ENCODE measurements around the gene CACNB2.

The CACNB2 gene

DNA sequence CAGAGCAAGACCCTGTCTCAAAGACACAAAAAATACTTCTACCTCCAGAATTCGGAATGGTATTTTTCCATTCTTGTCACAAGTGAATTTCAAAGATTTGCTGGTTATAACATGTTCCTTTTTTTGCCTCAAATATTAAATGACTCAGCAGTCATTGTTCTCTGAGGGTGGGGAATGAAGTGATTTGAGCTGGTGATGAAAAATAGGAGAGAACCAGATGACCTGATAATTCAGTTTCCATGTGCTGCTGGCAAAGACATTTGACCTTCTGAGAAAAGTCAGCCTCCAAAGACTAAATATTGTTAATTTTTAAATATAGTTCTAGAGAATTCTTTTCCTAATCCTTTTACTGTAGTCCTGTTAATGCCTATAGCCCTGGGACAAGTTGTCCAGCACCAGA is 78.9 kb downstream of the CACNB2 start:
- DNase-seq (ENCODE audit: low spot score in 2 of 2), result no peak
- Mint-ChIP-seq H3K36me3 (no peaks in the 10 kb centered on the region), H3K27ac (no peak overlapping the region), H3K9me3 (no peaks in the 10 kb centered on the region), H3K4me1 (no peaks in the 10 kb centered on the region), H3K27me3 (peaks cover 2% of the 10 kb centered on the region), H3K4me3 (no peak overlapping the region)
- no peak for ATAC-seq (ENCODE audit: low read depth)

DNA sequence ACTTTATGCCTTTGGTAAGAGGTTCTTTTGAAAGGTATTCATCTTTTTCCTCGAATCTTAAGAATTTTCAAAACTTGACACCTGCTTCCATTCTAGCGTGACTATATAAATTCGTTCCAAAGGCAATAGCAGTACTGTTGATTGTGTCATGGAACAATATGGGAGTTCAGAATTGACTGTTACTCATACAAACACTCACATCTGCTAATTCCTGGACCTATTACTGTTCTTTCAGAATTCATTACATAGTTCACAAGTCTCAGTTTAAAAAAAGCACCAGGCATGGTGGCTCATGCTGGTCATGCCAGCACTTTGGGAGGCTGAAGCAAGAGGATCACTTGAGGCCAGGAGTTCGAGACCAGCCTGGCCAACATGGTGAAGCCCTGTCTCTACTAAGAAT is 80.9 kb downstream of the CACNB2 start:
- no peaks in the 10 kb centered on the region for H3K9me3 Mint-ChIP-seq
- DNase-seq (ENCODE audit: low spot score in 2 of 2) (no peak), ATAC-seq (ENCODE audit: low read depth) (no peak)
- no peaks in the 10 kb centered on the region for H3K4me1 Mint-ChIP-seq
- H3K27ac Mint-ChIP-seq, result no peak overlapping the region
- H3K4me3 Mint-ChIP-seq, result no peak overlapping the region
- H3K27me3 Mint-ChIP-seq, result peaks cover 2% of the 10 kb centered on the region
- no peaks in the 10 kb centered on the region for H3K36me3 Mint-ChIP-seq

DNA sequence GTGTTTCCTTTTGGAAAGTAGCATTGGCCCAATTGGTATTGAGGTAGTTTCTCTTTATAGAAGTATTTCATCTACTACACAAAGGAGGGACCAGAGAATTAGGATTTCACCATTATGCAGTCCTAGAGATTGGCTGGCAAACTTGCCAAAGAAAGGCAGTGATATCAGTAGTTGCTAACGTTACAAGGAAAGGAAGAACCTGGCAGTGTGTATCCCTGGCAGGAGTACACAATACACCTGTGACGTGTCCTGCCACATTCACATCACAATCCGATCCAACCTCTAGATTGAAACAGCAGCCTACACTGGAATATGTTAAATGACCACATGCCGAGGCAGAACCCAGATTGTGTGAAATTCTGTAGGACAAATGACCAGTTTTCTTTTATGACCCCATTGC is 81.7 kb downstream of the CACNB2 start:
- H3K4me1 Mint-ChIP-seq, result no peaks in the 10 kb centered on the region
- no peak for ATAC-seq (ENCODE audit: low read depth)
- no peak overlapping the region for H3K4me3 Mint-ChIP-seq
- no peaks in the 10 kb centered on the region for H3K9me3 Mint-ChIP-seq
- DNase-seq (ENCODE audit: low spot score in 2 of 2), result no peak
- H3K36me3 Mint-ChIP-seq, result no peaks in the 10 kb centered on the region
- H3K27ac Mint-ChIP-seq, result no peak overlapping the region
- peaks cover 2% of the 10 kb centered on the region for H3K27me3 Mint-ChIP-seq

DNA sequence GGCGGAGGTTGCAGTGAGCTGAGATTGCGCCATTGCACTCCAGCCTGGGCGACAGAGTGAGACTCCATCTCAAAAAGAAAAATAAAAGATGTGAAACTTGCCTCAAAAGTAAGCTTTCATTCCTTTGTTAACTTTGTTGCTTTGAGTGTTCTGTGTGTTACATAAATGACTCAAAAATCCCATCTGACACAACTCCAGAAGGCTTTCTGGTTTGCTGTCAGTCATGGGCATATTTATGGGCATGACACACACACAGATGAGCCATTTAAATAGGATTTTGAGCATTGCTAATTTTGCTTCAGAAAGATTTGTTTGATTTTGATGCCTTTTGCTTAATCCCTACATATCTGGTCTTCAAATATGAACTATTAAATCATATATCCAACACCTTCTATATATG is 82.6 kb downstream of the CACNB2 start:
- no peaks in the 10 kb centered on the region for H3K27me3 Mint-ChIP-seq
- DNase-seq (ENCODE audit: low spot score in 2 of 2) (no peak), ATAC-seq (ENCODE audit: low read depth) (no peak)
- no peaks in the 10 kb centered on the region for H3K36me3 Mint-ChIP-seq
- H3K27ac Mint-ChIP-seq, result no peak overlapping the region
- no peaks in the 10 kb centered on the region for H3K9me3 Mint-ChIP-seq
- no peaks in the 10 kb centered on the region for H3K4me1 Mint-ChIP-seq
- no peak overlapping the region for H3K4me3 Mint-ChIP-seq

DNA sequence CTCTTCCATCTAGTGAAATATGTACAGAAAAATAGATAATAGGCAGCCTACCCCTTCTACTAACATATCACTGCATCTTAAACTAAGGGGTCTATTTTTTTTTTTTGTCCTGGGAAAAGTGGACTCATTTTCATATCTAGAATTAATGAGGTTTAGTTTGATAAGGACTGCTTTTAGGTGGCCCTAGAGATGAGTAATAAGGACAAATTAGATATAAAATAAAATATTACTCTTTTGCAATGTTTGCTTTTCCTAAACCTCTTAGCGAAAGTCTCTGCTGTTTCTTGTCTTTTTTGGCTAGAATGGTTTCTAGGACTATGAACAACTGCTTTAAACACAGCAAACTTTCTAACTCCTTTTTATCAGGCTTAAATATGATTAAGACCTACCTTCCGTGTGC is 83.7 kb downstream of the CACNB2 start:
- Mint-ChIP-seq H3K9me3 (no peaks in the 10 kb centered on the region), H3K27ac (no peak overlapping the region), H3K4me3 (no peak overlapping the region), H3K36me3 (no peaks in the 10 kb centered on the region), H3K4me1 (no peaks in the 10 kb centered on the region), H3K27me3 (no peaks in the 10 kb centered on the region)
- no peak for ATAC-seq (ENCODE audit: low read depth)
- DNase-seq (ENCODE audit: low spot score in 2 of 2), result no peak

DNA sequence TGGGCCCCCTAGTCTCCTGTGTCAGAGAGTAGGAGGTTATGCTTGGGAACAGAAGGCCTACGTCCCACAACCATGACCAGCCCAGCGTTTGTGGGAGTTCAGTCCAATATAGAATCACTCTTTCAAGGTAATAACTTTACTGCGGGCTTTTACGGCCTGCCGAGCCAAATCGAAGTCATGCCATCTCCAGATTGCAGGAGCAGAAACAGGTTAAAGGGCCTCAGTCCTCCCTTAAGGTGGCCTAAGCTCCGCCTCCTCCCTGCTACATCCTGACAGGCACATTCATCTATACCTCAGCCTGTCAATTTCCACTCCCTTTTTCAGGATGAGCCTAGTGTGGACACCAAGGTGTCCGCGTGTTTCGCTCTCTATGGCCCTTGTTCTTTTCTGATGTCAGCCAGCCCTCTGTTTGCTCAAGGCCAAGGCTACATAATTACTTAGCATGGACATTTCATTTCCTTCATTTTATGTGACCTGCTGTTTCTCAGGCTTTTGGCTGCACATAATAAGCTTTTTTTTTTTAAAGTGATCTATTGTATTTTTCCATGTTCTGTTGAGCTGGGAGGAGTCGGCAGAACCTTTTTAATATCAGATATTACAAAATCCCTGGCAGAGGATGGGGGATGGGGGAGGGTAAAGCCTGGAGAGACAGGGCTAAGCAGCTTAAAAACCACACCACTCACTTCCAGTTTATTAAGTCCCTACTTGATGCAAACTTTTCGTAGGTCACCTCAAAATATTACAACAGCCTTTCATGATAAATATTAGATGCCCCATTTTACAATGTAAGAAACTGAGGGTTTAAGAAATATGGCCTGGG is 84.6 kb downstream of the CACNB2 start:
- no peak overlapping the region for H3K4me3 Mint-ChIP-seq
- no peaks in the 10 kb centered on the region for H3K36me3 Mint-ChIP-seq
- DNase-seq (ENCODE audit: low spot score in 2 of 2), result no peak
- H3K4me1 Mint-ChIP-seq, result no peaks in the 10 kb centered on the region
- no peak overlapping the region for H3K27ac Mint-ChIP-seq
- H3K9me3 Mint-ChIP-seq, result no peaks in the 10 kb centered on the region
- no peak for ATAC-seq (ENCODE audit: low read depth)
- no peaks in the 10 kb centered on the region for H3K27me3 Mint-ChIP-seq

DNA sequence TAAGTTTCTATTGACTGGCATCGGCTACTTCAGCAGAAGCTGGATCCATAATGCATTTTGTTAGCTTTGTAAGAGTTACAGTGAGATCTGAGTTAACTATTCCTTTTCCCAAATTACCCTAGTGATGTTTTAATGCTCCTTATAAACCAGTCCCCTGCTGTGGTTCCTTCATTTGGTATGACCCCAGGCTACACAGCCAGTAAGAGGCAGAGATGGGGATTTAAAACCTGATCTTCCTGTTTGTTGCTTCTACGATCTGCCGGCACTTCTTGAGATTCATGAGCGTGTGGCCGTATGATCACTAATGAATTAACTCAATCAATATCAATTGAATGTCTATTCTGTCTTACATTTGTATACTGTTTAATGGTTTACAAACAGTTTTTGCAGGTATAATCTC is 86.1 kb downstream of the CACNB2 start:
- Mint-ChIP-seq H3K9me3 (no peaks in the 10 kb centered on the region), H3K4me1 (no peaks in the 10 kb centered on the region), H3K27me3 (no peaks in the 10 kb centered on the region), H3K27ac (no peak overlapping the region), H3K36me3 (no peaks in the 10 kb centered on the region), H3K4me3 (no peak overlapping the region)
- DNase-seq (ENCODE audit: low spot score in 2 of 2) (no peak), ATAC-seq (ENCODE audit: low read depth) (no peak)

DNA sequence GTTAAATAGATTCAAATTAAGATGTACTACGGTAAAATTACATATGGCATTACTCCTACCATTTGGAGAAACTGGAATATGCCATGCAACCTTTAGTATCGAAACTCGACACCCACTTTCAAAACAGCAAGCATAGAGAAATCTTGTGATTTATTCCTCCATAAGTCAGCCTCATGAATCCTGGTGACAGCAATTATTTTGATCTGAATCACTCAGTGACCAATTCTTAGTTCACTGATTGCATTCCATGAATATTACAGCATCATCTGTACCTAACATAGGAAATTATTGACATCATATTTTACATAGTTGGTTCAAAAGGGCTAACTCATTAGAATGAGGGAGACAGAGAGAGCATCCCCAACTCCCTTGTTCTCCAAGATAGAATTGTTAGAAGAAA is 89.6 kb downstream of the CACNB2 start:
- no peaks in the 10 kb centered on the region for H3K36me3 Mint-ChIP-seq
- no peaks in the 10 kb centered on the region for H3K27me3 Mint-ChIP-seq
- ATAC-seq (ENCODE audit: low read depth), result no peak
- H3K27ac Mint-ChIP-seq, result no peak overlapping the region
- H3K9me3 Mint-ChIP-seq, result no peaks in the 10 kb centered on the region
- no peak overlapping the region for H3K4me3 Mint-ChIP-seq
- DNase-seq (ENCODE audit: low spot score in 2 of 2), result no peak
- H3K4me1 Mint-ChIP-seq, result no peaks in the 10 kb centered on the region

DNA sequence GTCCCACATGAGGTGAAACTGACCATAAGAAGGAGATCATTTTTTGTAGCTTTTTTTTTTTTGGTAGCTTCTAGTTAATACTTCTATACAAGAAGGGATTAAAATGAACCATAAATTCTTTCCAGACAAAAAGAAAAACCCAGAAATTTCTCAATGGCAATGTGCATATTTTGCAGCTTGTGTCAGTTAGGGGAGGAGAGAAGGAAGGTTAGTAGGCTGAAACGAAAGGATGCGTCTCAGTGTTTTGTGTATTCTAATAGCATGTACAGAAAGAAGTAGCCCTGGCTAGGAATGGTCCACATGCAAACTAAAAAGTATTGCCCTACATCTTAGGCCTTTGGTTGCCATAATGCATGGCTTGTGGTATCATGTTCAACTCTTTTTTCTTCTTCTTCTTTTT is 90.6 kb downstream of the CACNB2 start:
- H3K4me1 Mint-ChIP-seq, result no peaks in the 10 kb centered on the region
- no peak overlapping the region for H3K4me3 Mint-ChIP-seq
- no peaks in the 10 kb centered on the region for H3K36me3 Mint-ChIP-seq
- no peak for ATAC-seq (ENCODE audit: low read depth)
- no peaks in the 10 kb centered on the region for H3K27me3 Mint-ChIP-seq
- H3K27ac Mint-ChIP-seq, result no peak overlapping the region
- H3K9me3 Mint-ChIP-seq, result no peaks in the 10 kb centered on the region
- DNase-seq (ENCODE audit: low spot score in 2 of 2), result no peak

DNA sequence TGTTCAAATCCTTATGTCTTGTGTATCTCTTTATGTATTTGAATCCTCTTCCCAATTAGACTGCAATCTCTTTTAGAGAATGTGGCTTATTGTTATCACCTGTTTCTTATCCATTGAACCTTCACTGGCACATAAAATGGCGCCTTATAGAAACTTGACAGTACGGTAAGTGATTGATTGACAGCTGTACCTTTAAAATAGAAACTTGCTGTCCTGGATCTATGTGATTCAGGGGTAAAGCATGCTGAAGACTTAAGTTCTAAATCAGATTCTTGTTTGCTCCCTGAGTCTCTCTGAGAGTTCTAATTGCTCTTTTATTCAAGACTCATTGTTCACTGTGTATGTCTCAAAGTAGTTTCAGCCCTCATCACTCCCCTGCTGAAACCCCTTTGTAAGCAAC is 91.3 kb downstream of the CACNB2 start:
- Mint-ChIP-seq H3K4me3 (no peak overlapping the region), H3K36me3 (no peaks in the 10 kb centered on the region), H3K9me3 (no peaks in the 10 kb centered on the region), H3K27me3 (no peaks in the 10 kb centered on the region), H3K27ac (no peak overlapping the region), H3K4me1 (no peaks in the 10 kb centered on the region)
- DNase-seq (ENCODE audit: low spot score in 2 of 2), result no peak
- no peak for ATAC-seq (ENCODE audit: low read depth)

DNA sequence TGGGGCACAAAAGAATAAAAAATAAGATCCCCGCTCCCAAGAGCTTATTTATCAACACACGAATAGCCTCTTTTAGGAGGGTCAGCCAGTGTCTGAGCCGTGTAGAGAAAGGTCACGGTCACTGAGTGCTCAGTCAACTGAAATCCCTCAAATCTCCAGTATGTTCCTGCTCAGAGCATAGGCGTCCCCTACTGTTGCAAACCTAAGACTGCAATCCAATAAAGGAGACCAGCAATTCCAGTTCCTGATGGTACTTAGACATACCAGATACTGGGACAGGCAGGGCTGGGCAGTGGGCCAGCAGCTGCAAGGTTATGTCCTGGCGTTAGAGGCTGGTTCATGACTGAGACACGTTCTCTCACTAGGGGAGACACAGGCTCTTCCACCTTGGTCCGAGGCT is 93.6 kb downstream of the CACNB2 start:
- Mint-ChIP-seq H3K4me1 (no peaks in the 10 kb centered on the region), H3K27ac (no peak overlapping the region), H3K27me3 (no peaks in the 10 kb centered on the region), H3K36me3 (no peaks in the 10 kb centered on the region), H3K9me3 (no peaks in the 10 kb centered on the region), H3K4me3 (no peak overlapping the region)
- ATAC-seq (ENCODE audit: low read depth) (no peak), DNase-seq (ENCODE audit: low spot score in 2 of 2) (no peak)

DNA sequence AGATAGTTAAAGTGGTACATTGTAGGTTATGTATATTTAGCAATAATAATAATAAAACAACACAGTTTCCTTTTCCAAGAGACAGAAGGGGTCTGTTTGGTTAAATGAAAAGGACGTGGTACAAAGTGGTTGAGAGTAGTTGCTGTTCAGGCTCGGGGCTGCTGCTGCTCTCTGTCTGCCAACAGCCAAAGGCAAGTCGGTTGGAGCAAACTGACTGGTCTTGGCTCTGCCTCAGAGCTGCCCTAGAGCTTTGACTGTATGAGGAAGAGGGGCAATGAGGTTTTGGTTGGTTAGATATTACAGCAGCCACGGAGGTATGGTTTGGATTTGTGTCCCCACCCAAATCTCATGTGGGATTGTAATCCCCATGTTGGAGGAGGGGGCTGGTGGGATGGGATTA is 95.3 kb downstream of the CACNB2 start:
- no peak overlapping the region for H3K4me3 Mint-ChIP-seq
- H3K27ac Mint-ChIP-seq, result no peak overlapping the region
- ATAC-seq (ENCODE audit: low read depth) (no peak), DNase-seq (ENCODE audit: low spot score in 2 of 2) (no peak)
- no peaks in the 10 kb centered on the region for H3K36me3 Mint-ChIP-seq
- no peaks in the 10 kb centered on the region for H3K9me3 Mint-ChIP-seq
- no peaks in the 10 kb centered on the region for H3K27me3 Mint-ChIP-seq
- H3K4me1 Mint-ChIP-seq, result no peaks in the 10 kb centered on the region

DNA sequence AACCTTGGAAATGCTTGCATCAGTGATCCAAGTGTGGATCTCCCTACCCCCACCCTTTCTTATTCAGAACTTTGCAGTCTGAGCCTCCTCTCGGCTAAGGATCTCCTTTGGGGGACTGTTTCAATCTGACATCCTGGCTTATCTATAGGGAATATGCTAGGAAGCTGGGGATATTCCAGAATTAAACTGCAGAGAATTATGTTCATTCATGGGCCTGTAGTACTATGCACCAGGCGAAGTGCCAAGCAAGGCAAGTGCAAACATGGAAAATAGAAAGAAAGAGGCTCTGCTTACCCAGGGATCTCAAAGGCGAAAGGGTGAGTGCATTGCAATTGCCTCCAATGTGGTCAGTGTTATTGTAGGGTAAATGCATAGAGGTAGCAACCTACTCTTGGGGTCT is 96.5 kb downstream of the CACNB2 start:
- no peak for ATAC-seq (ENCODE audit: low read depth)
- Mint-ChIP-seq H3K9me3 (no peaks in the 10 kb centered on the region), H3K27ac (no peak overlapping the region), H3K4me3 (no peak overlapping the region), H3K4me1 (no peaks in the 10 kb centered on the region), H3K27me3 (no peaks in the 10 kb centered on the region), H3K36me3 (no peaks in the 10 kb centered on the region)
- no peak for DNase-seq (ENCODE audit: low spot score in 2 of 2)

DNA sequence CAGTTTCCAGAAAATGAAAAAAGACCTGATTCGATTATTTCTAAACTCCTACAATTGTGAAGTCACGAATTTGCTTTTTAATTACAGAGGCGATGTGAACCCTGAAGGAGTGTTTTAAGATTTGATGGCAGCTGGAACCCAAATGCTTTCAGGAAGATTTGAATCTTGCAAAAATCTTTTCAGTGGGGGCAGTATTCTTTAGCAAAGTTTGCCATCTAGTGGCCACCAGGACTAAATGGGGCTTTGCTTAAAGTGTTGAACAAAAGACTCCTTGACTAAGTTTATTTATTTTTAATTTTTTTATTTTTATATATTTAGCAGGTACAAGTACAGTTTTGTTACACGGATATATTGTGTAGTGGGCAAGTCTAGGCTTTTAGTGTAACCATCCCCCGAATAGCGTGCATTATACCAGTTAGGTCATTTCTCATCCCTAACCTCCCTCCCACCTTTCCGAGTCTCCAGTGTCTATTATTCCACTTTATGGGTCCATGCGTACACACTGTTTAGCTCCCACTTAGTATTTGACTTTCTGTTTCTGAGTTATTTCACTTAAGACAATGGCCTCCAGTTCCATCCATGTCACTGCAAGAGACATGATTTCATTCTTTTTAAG is 98.8 kb downstream of the CACNB2 start:
- H3K36me3 Mint-ChIP-seq, result no peaks in the 10 kb centered on the region
- no peak for DNase-seq (ENCODE audit: low spot score in 2 of 2)
- no peak for ATAC-seq (ENCODE audit: low read depth)
- H3K27ac Mint-ChIP-seq, result no peak overlapping the region
- no peaks in the 10 kb centered on the region for H3K27me3 Mint-ChIP-seq
- no peak overlapping the region for H3K4me3 Mint-ChIP-seq
- no peaks in the 10 kb centered on the region for H3K4me1 Mint-ChIP-seq
- no peaks in the 10 kb centered on the region for H3K9me3 Mint-ChIP-seq

Data from memory B cell (primary cell).